DND-41 (cell line): Measurements from ENCODE around the gene LRP5.
A peak's percentile ranks its signal among the peaks of the same experiment; 100 is the strongest.

Source experiments
- ATAC-seq: fragments of 200-7000 bp; cut with Tn5 transposase; 3 replicates; pipeline ENCODE4 v1.9.1; 2021; ENCODE audit warnings: low read depth; ENCODE audit not compliant: insufficient read depth
- DNase-seq: peaks from one replicate; pipeline ENCODE4 v3.0.0-alpha.2; 2020
- H2AFZ ChIP-seq: 2 replicates; pipeline ENCODE4 v1.6.0; 2012; ENCODE audit warnings: low read depth, low read length
- H3K27ac ChIP-seq: 2 replicates; pipeline ENCODE4 v1.5.1; 2012; ENCODE audit warnings: low read length, inconsistent platforms
- H3K27me3 ChIP-seq: fragments of 200-600 bp; sonication (generic); 2 replicates; pipeline ENCODE4 v1.6.0; 2012; ENCODE audit warnings: low read length, mild to moderate bottlenecking, inconsistent platforms; ENCODE audit not compliant: insufficient read depth, poor library complexity
- H3K36me3 ChIP-seq: 2 replicates; pipeline ENCODE4 v1.5.1; 2012; ENCODE audit warnings: low read length, inconsistent platforms; ENCODE audit not compliant: insufficient read depth
- H3K4me1 ChIP-seq: 2 replicates; pipeline ENCODE4 v1.5.1; 2012; ENCODE audit warnings: mild to moderate bottlenecking, low read length; ENCODE audit not compliant: insufficient read depth
- H3K4me2 ChIP-seq: 2 replicates; pipeline ENCODE4 v1.6.0; 2012; ENCODE audit warnings: mild to moderate bottlenecking, moderate library complexity, low read length, inconsistent platforms; ENCODE audit not compliant: insufficient read depth
- H3K4me3 ChIP-seq, 2 experiments: fragments of 200-600 bp in 1 of 2; shearing (Covaris generic) in 1 of 2; 2 replicates each; pipeline ENCODE4 v1.5.1; 2012 to 2016; ENCODE audit warnings: inconsistent platforms in 2 of 2, low read length in 2 of 2, mild to moderate bottlenecking in 2 of 2, low read depth in 1 of 2, moderate library complexity in 1 of 2
- H3K79me2 ChIP-seq: 2 replicates; pipeline ENCODE4 v1.6.0; 2012; ENCODE audit warnings: low read length, inconsistent platforms; ENCODE audit not compliant: insufficient read depth
- H3K9ac ChIP-seq: 2 replicates; pipeline ENCODE4 v1.6.0; 2012; ENCODE audit warnings: low read depth, mild to moderate bottlenecking, inconsistent platforms, low read length, moderate library complexity
- H3K9me3 ChIP-seq: 2 replicates; pipeline ENCODE4 v1.5.1; 2012; ENCODE audit warnings: low read length, moderate library complexity, mild to moderate bottlenecking, inconsistent platforms; ENCODE audit not compliant: insufficient read depth, severe bottlenecking
- H4K20me1 ChIP-seq: 2 replicates; pipeline ENCODE4 v1.6.0; 2012; ENCODE audit warnings: low read length; ENCODE audit not compliant: insufficient read depth
- CTCF ChIP-seq: IDR thresholded peaks from 2 replicates; pipeline ENCODE4 v1.5.1; 2012; ENCODE audit warnings: borderline replicate concordance, low read length, moderate library complexity, mild to moderate bottlenecking; ENCODE audit not compliant: poor library complexity, severe bottlenecking; ENCODE audit errors: extremely low read depth
- EZH2 ChIP-seq: IDR thresholded peaks from 3 replicates; pipeline ENCODE4 v1.6.1; 2012; ENCODE audit warnings: borderline replicate concordance, low read depth, mild to moderate bottlenecking, moderate library complexity, low read length, inconsistent platforms; ENCODE audit not compliant: severe bottlenecking

The LRP5 gene

DNA sequence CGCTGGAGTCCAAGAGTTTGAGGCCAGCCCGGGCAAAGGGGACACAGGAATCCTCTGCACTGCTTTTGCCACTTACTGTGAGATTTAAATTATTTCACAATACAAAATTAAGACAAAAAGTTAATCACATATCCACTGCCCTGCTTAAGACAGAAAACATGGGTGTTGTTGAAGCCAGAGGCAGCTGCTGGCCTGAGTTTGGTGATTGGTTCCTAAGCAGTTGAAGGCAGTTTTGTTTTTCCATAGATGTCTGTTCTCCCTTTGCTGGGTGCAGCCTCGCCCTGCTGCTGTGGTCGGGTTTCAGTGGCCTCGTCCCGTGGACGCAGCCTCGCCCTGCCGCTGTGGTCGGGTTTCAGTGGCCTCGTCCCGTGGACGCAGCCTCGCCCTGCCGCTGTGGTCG lies 77.9 kb downstream of the LRP5 start:
- H3K79me2 ChIP-seq = no peaks in the 10 kb centered on the region
- TF ChIP-seq EZH2 = no peak
- TF ChIP-seq CTCF = no peak
- peaks cover 59% of the 10 kb centered on the region for H3K36me3 ChIP-seq
- ATAC-seq (no peak), DNase-seq (no peak)
- no peaks in the 10 kb centered on the region for H3K9me3 ChIP-seq
- no peak overlapping the region for H2AFZ ChIP-seq
- H4K20me1 ChIP-seq = peaks cover 21% of the 10 kb centered on the region; the same call in 1 of the 2 replicates
- no peaks in the 10 kb centered on the region for H3K27me3 ChIP-seq
- no peak overlapping the region for H3K27ac ChIP-seq
- no peak overlapping the region for H3K9ac ChIP-seq
- no peak overlapping the region for H3K4me2 ChIP-seq
- H3K4me3 ChIP-seq = no peak overlapping the region
- H3K4me1 ChIP-seq = no peaks in the 10 kb centered on the region

DNA sequence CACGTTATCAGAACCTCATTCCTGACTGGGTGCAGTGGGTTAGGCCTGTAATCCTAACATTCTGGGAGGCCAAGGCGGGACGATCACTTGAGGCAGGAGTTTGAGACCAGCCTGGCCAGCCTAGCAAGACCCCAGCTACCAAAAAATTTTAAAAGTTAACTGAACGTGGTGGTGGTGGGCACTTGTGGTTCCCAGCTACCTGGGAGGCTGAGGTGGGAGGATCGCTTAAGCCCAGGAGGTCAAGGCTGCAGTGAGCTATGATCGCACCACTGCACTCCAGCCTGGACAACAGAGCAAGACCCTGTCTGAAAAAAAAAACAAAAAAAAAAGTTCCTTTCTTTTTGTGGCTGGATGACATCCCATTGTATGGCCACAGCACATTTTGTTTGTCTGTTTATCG lies 80.4 kb downstream of the LRP5 start:
- DNase-seq (no peak), ATAC-seq (no peak)
- Histone ChIP-seq H3K79me2 (no peaks in the 10 kb centered on the region), H3K36me3 (peaks cover 44% of the 10 kb centered on the region), H3K4me2 (no peak overlapping the region), H3K27ac (no peak overlapping the region), H2AFZ (no peak overlapping the region), H3K9me3 (no peaks in the 10 kb centered on the region), H3K4me1 (no peaks in the 10 kb centered on the region), H4K20me1 (peaks cover 13% of the 10 kb centered on the region), H3K4me3 (no peak overlapping the region), H3K27me3 (no peaks in the 10 kb centered on the region), H3K9ac (no peak overlapping the region)
- TF ChIP-seq EZH2 (no peak), CTCF (no peak)

- no peak overlapping the region for H3K9ac ChIP-seq
- H3K9me3 ChIP-seq = no peaks in the 10 kb centered on the region
- DNase-seq (no peak), ATAC-seq (no peak)
- H3K27ac ChIP-seq = no peak overlapping the region
- no peak overlapping the region for H3K4me2 ChIP-seq
- no peaks in the 10 kb centered on the region for H3K27me3 ChIP-seq
- TF ChIP-seq EZH2 = no peak
- no peak for TF ChIP-seq CTCF
- H3K36me3 ChIP-seq = peaks cover 19% of the 10 kb centered on the region
- H3K4me3 ChIP-seq = no peak overlapping the region
- no peak overlapping the region for H2AFZ ChIP-seq
- H3K79me2 ChIP-seq = no peaks in the 10 kb centered on the region
- H4K20me1 ChIP-seq = peaks cover 9% of the 10 kb centered on the region
- no peaks in the 10 kb centered on the region for H3K4me1 ChIP-seq
Measured at GRCh38 chr11:68396516-68396915, 84.1 kb downstream of the LRP5 start.

DNA sequence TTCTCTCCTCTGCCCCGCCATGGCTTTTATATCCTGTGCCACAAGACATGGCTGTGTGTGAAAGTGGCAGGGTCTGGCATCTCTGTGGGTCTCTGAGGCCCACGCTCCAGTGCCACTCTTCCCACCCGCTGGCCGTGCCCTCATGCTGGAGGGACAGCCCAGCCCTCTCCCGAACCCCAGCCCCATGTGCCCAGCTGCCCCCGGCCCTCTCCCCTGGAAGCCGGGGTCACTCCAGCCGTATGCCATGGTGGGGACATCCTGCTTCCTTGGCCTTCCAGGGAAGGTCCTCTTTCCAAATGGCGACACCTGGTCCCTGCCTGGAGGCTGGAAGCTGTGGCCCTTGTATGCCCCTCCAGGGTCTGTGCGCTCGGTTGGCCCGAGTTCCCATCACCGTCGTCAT lies 84.9 kb downstream of the LRP5 start:
- no peak for TF ChIP-seq CTCF
- TF ChIP-seq EZH2 = no peak
- Histone ChIP-seq H3K9ac (no peak overlapping the region), H3K36me3 (peaks cover 21% of the 10 kb centered on the region), H2AFZ (no peak overlapping the region), H3K79me2 (no peaks in the 10 kb centered on the region), H3K9me3 (no peaks in the 10 kb centered on the region), H3K4me1 (no peaks in the 10 kb centered on the region), H3K27ac (no peak overlapping the region), H3K4me2 (no peak overlapping the region), H3K4me3 (no peak overlapping the region), H3K27me3 (no peaks in the 10 kb centered on the region), H4K20me1 (peaks cover 9% of the 10 kb centered on the region)
- ATAC-seq = 0 out of 3 replicates have a peak, but pooled peaks have one; percentile 7
- DNase-seq = no peak
